Endodermal cell (in vitro differentiated cells): Measurements from ENCODE around the gene PLCG2. TPM values are rescaled to one million over a fixed set of nuclear protein-coding genes. Genes with fewer than 3 reads are reported as not detected.
A peak's percentile ranks its signal among the peaks of the same experiment; 100 is the strongest.

Experiments used
- DNase-seq: peaks from one replicate; pipeline ENCODE4 v3.0.0-alpha.2; 2017
- H3K27ac ChIP-seq: 2 replicates; pipeline ENCODE4 v1.5.1; 2013; ENCODE audit warnings: mild to moderate bottlenecking, low read depth, low read length, moderate library complexity
- H3K27me3 ChIP-seq: 2 replicates; pipeline ENCODE4 v1.6.1; 2013; ENCODE audit warnings: mild to moderate bottlenecking, low read length, moderate library complexity; ENCODE audit not compliant: insufficient read depth, control insufficient read depth, poor library complexity, severe bottlenecking
- H3K36me3 ChIP-seq: 2 replicates; pipeline ENCODE4 v1.7.0; 2013; ENCODE audit warnings: mild to moderate bottlenecking, low read length, moderate library complexity; ENCODE audit not compliant: control insufficient read depth, insufficient read depth
- H3K4me1 ChIP-seq: one replicate; pipeline ENCODE4 v1.7.0; 2013; ENCODE audit warnings: low read length; ENCODE audit not compliant: control insufficient read depth, insufficient read depth
- H3K4me3 ChIP-seq: 2 replicates; pipeline ENCODE4 v1.5.1; 2013; ENCODE audit warnings: mild to moderate bottlenecking, low read length, moderate library complexity
- H3K9ac ChIP-seq: 2 replicates; pipeline ENCODE4 v1.6.1; 2013; ENCODE audit warnings: mild to moderate bottlenecking, low read length, moderate library complexity; ENCODE audit not compliant: poor library complexity, severe bottlenecking; ENCODE audit errors: extremely low read depth
- H3K9me3 ChIP-seq: 2 replicates; pipeline ENCODE4 v1.6.1; 2013; ENCODE audit warnings: mild to moderate bottlenecking, low read length, moderate library complexity; ENCODE audit not compliant: control insufficient read depth
- H3K27ac Mint-ChIP-seq: 2 replicates; pipeline ENCODE4 v1.8.0; 2020; ENCODE audit warnings: mixed read lengths
- H3K27me3 Mint-ChIP-seq: 2 replicates; pipeline ENCODE4 v1.8.0; 2021; ENCODE audit warnings: mild to moderate bottlenecking, mixed read lengths; ENCODE audit not compliant: insufficient read depth
- H3K36me3 Mint-ChIP-seq: 2 replicates; pipeline ENCODE4 v1.8.0; 2020; ENCODE audit warnings: low read depth, mixed read lengths
- H3K4me1 Mint-ChIP-seq: 2 replicates; pipeline ENCODE4 v1.8.0; 2020; ENCODE audit warnings: mixed read lengths
- H3K4me3 Mint-ChIP-seq: 2 replicates; pipeline ENCODE4 v1.8.0; 2020; ENCODE audit warnings: mild to moderate bottlenecking, moderate library complexity, mixed read lengths
- H3K9me3 Mint-ChIP-seq: 2 replicates; pipeline ENCODE4 v1.8.0; 2020; ENCODE audit warnings: mild to moderate bottlenecking, mixed read lengths
- WGBS, 2 experiments: methylation state at CpG; one replicate each; pipeline versions ENCODE4 v1.1.5 to v1.1.7; 2013; ENCODE audit warnings: missing lambda C conversion rate in 2 of 2, mixed read lengths in 1 of 2; ENCODE audit not compliant: insufficient coverage in 1 of 2, insufficient read length in 1 of 2; 5-methylcytosine and 5-hydroxymethylcytosine counted together
- total RNA-seq, 2 donors: library from RNA; stranded (reverse); fragmentation: NEBNext Ultra II Directional in 1 of 2; extraction: Animal tissue kit (Norgen Biotek cat#: 25700) in 1 of 2; gene quantifications; 2 replicates in 1 of 2; 3 replicates in 1 of 2; pipeline ENCODE4 v1.2.1, GENCODE V29; 2021
- TF ChIP-seq, protein P1 (sequence below): fragments of 200-600 bp; sonication (generic); conservative IDR thresholded peaks from 2 replicates; pipeline ENCODE4 v1.5.0; 2021; ENCODE audit warnings: antibody characterized with exemption, mild to moderate bottlenecking

PLCG2 gene
- total RNA-seq, 2 donors from 2014 or later = 34.7 to 48.4 TPM

DNA sequence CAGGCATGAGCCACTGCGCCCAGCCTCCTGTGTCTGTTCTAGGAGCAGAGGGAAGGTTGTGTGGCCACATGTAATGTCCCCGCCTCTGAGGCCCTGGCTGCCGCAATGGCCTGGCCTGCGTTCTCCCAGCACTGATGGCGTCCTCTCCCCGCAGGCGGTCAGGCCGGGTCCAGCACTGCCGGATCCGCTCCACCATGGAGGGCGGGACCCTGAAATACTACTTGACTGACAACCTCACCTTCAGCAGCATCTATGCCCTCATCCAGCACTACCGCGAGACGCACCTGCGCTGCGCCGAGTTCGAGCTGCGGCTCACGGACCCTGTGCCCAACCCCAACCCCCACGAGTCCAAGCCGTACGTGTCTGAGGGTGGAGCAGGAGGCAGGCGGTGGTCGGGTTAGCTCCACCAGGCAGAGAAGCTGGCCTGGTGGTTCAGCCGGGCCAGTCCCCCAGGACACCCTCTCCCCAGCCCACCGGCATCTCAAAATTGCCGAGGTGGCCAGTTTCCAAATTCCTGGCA is 131.3 kb downstream of the PLCG2 start:
- Mint-ChIP-seq H3K9me3 (no peaks in the 10 kb centered on the region), H3K4me3 (no peak overlapping the region), H3K36me3 (peaks cover 8% of the 10 kb centered on the region), H3K4me1 (no peaks in the 10 kb centered on the region), H3K27ac (no peak overlapping the region), H3K27me3 (no peaks in the 10 kb centered on the region)
- no peak overlapping the region for H3K27ac ChIP-seq
- peaks cover 3% of the 10 kb centered on the region for H3K36me3 ChIP-seq
- DNase-seq = no peak
- no peaks in the 10 kb centered on the region for H3K9me3 ChIP-seq
- no peak overlapping the region for H3K4me3 ChIP-seq
- no peaks in the 10 kb centered on the region for H3K27me3 ChIP-seq
- 93 to 98% methylated on average over 16 to 28 of the region's 28 CpGs for WGBS, 2 experiments
- no peak overlapping the region for H3K9ac ChIP-seq
- no peaks in the 10 kb centered on the region for H3K4me1 ChIP-seq
- TF ChIP-seq, protein P1, sequence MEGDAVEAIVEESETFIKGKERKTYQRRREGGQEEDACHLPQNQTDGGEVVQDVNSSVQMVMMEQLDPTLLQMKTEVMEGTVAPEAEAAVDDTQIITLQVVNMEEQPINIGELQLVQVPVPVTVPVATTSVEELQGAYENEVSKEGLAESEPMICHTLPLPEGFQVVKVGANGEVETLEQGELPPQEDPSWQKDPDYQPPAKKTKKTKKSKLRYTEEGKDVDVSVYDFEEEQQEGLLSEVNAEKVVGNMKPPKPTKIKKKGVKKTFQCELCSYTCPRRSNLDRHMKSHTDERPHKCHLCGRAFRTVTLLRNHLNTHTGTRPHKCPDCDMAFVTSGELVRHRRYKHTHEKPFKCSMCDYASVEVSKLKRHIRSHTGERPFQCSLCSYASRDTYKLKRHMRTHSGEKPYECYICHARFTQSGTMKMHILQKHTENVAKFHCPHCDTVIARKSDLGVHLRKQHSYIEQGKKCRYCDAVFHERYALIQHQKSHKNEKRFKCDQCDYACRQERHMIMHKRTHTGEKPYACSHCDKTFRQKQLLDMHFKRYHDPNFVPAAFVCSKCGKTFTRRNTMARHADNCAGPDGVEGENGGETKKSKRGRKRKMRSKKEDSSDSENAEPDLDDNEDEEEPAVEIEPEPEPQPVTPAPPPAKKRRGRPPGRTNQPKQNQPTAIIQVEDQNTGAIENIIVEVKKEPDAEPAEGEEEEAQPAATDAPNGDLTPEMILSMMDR = no peak

DNA sequence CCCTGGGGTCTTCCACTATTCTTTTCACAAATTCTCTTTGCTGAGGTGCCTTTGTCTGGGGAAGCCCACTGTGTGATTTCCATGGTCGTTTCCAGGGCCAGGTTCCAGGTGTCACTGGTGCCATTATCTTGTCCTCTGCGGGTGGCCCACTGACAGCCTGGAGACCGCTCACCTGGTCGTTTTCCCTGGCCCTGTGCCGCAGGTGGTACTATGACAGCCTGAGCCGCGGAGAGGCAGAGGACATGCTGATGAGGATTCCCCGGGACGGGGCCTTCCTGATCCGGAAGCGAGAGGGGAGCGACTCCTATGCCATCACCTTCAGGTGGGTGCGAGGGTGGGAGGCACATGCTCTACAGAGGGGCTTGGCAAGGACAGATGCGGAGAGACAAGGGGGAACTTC is 133.3 kb downstream of the PLCG2 start:
- WGBS, 2 experiments = 87 to 93% methylated on average over 11 to 14 of the region's 14 CpGs
- no peak for DNase-seq
- Mint-ChIP-seq H3K9me3 (no peaks in the 10 kb centered on the region), H3K27me3 (no peaks in the 10 kb centered on the region), H3K27ac (peak overlapping the region; percentile 70), H3K4me1 (no peaks in the 10 kb centered on the region), H3K36me3 (peaks cover 8% of the 10 kb centered on the region), H3K4me3 (no peak overlapping the region)
- Histone ChIP-seq H3K4me1 (no peaks in the 10 kb centered on the region), H3K9me3 (no peaks in the 10 kb centered on the region), H3K4me3 (no peak overlapping the region), H3K9ac (no peak overlapping the region), H3K27me3 (no peaks in the 10 kb centered on the region), H3K36me3 (no peaks in the 10 kb centered on the region), H3K27ac (no peak overlapping the region)
- TF ChIP-seq, protein P1 = no peak

DNA sequence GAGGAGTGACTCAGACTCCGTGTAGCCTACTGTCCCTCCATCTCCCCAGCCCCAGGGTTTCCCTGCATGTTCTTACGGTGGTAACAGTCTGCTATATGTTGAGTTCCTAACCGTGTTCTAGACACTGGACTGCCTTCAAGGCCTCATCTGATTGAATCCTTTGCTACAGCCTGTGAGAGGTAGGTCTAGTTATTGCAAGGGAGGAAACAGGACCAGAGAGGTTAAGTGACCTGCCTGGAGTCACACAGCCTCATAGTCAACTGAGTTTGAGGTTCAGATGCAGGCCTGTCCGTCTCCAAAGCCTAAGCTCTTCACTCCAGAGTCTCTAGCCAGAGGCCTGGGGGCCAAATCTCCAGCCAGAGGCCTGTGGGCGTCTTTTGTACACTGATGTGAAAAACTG is 134.1 kb downstream of the PLCG2 start:
- no peak overlapping the region for H3K4me3 Mint-ChIP-seq
- H3K9ac ChIP-seq = no peak overlapping the region

More for the DNA sequence above, 134.1 kb downstream of the PLCG2 start:
- Mint-ChIP-seq H3K9me3 (no peaks in the 10 kb centered on the region), H3K4me1 (no peaks in the 10 kb centered on the region), H3K27me3 (no peaks in the 10 kb centered on the region), H3K36me3 (peaks cover 10% of the 10 kb centered on the region), H3K27ac (no peak overlapping the region)
- no peak overlapping the region for H3K4me3 ChIP-seq
- H3K4me1 ChIP-seq = no peaks in the 10 kb centered on the region
- no peak overlapping the region for H3K27ac ChIP-seq
- 91 to 93% methylated on average over 5 of the region's 5 CpGs for WGBS, 2 experiments
- no peak for DNase-seq
- no peaks in the 10 kb centered on the region for H3K9me3 ChIP-seq
- no peaks in the 10 kb centered on the region for H3K27me3 ChIP-seq
- TF ChIP-seq, protein P1 = no peak
- no peaks in the 10 kb centered on the region for H3K36me3 ChIP-seq
